HK-2 (cell line): ENCODE measurements around the gene FRG2B.
"Not testable (repeated sequence)": the region's sequence is repeated elsewhere in the genome, so short reads cannot be mapped to it uniquely, and the experiment has no call there.

Experiments used
- DNase-seq: peaks from one replicate; pipeline ENCODE4 v3.0.0-alpha.2; 2018; ENCODE audit not compliant: unreplicated experiment

Gene FRG2B

GRCh38 chr10:133626695-133627094, at the start of gene FRG2B:
Gene FRG2B (minus strand): TSS chr10:133626795. CDS start chr10:133626742, 53 bp downstream.
- DNase-seq: not testable (repeated sequence)

GRCh38 chr10:133667446-133667845, 40.9 kb upstream of the FRG2B start:
- DNase-seq: not testable (repeated sequence)

- not testable (repeated sequence) for DNase-seq
Observed at GRCh38 chr10:133663544-133664160, 37.1 kb upstream of the FRG2B start.

GRCh38 chr10:133661122-133661521, 34.5 kb upstream of the FRG2B start:
- DNase-seq: not testable (repeated sequence)

GRCh38 chr10:133660516-133660915, 33.9 kb upstream of the FRG2B start:
- not testable (repeated sequence) for DNase-seq

- not testable (repeated sequence) for DNase-seq
Observed at GRCh38 chr10:133657276-133657675, 30.7 kb upstream of the FRG2B start.

GRCh38 chr10:133648872-133649455, 22.4 kb upstream of the FRG2B start:
- DNase-seq: not testable (repeated sequence)

- DNase-seq: not testable (repeated sequence)
Observed at GRCh38 chr10:133647075-133647748, 20.6 kb upstream of the FRG2B start.

- DNase-seq: not testable (repeated sequence)
Observed at GRCh38 chr10:133637846-133638235, 11.2 kb upstream of the FRG2B start.

- not testable (repeated sequence) for DNase-seq
Observed at GRCh38 chr10:133637202-133637845, 10.7 kb upstream of the FRG2B start.

- DNase-seq: not testable (repeated sequence)
Observed at GRCh38 chr10:133630723-133631249, 4.2 kb upstream of the FRG2B start.

- not testable (repeated sequence) for DNase-seq
Observed at GRCh38 chr10:133622544-133622943, 4.1 kb downstream of the FRG2B start.

GRCh38 chr10:133618851-133619250, 7.7 kb downstream of the FRG2B start:
- DNase-seq: no peak

GRCh38 chr10:133617196-133617595, 9.4 kb downstream of the FRG2B start:
- DNase-seq: no peak

- no peak for DNase-seq
Observed at GRCh38 chr10:133616371-133617130, 10.0 kb downstream of the FRG2B start.

- no peak for DNase-seq
Observed at GRCh38 chr10:133614830-133615580, 11.6 kb downstream of the FRG2B start.

- no peak for DNase-seq
Observed at GRCh38 chr10:133613699-133614098, 12.9 kb downstream of the FRG2B start.

GRCh38 chr10:133611079-133611478, 15.5 kb downstream of the FRG2B start:
- DNase-seq: no peak

- no peak for DNase-seq
Observed at GRCh38 chr10:133608855-133609254, 17.7 kb downstream of the FRG2B start.

- DNase-seq: not testable (repeated sequence)
Observed at GRCh38 chr10:133603434-133603833, 23.2 kb downstream of the FRG2B start.

- no peak for DNase-seq
Observed at GRCh38 chr10:133600657-133601056, 25.9 kb downstream of the FRG2B start.
